Activated CD4-positive, alpha-beta memory T cell treated with anti-CD3 and anti-CD28 coated beads for 36 hours (primary cell): ENCODE results near the gene ATP5MC3. TPM values are rescaled to one million over a fixed set of nuclear protein-coding genes. Genes with fewer than 3 reads are reported as not detected.
A peak's percentile ranks its signal among the peaks of the same experiment; 100 is the strongest.

Experiments used
- CTCF ChIA-PET: fragments of 350-600 bp; sonication (Branson Sonifier 250); formaldehyde crosslinking; loops from one replicate; lab custom pipeline; 2021; ENCODE audit warnings: antibody characterized with exemption, inconsistent platforms; lab: Charles Lee
- POLR2A ChIA-PET: fragments of 350-600 bp; sonication (Branson Sonifier 250); formaldehyde crosslinking; loops from one replicate; lab custom pipeline; 2021; ENCODE audit warnings: antibody characterized with exemption; lab: Charles Lee
- DNase-seq: peaks from one replicate; pipeline ENCODE4 v3.0.0-alpha.2; 2020
- H3K27ac Mint-ChIP-seq: one replicate; pipeline ENCODE4 v1.8.0; 2021; ENCODE audit warnings: mixed read lengths
- H3K27me3 Mint-ChIP-seq: one replicate; pipeline ENCODE4 v1.8.0; 2021; ENCODE audit warnings: mixed read lengths
- H3K36me3 Mint-ChIP-seq: one replicate; pipeline ENCODE4 v1.8.0; 2021; ENCODE audit warnings: mixed read lengths
- H3K4me1 Mint-ChIP-seq: one replicate; pipeline ENCODE4 v1.8.0; 2021; ENCODE audit warnings: low read depth, mixed read lengths
- H3K4me3 Mint-ChIP-seq: one replicate; pipeline ENCODE4 v1.8.0; 2021; ENCODE audit warnings: mild to moderate bottlenecking, mixed read lengths
- H3K9me3 Mint-ChIP-seq: one replicate; pipeline ENCODE4 v1.8.0; 2021; ENCODE audit warnings: mixed read lengths
- intact Hi-C: fragments of 100-400 bp; cut with micrococcal nuclease; formaldehyde crosslinking; loops from one replicate; pipeline ENCODE4 v1.15.1; 2023
- total RNA-seq, 2 experiments: library from RNA; stranded (reverse); gene quantifications; one replicate each; pipeline ENCODE4 v1.2.3, GENCODE V29; 2021

ATP5MC3 gene
- total RNA-seq, 2 experiments from 2014 or later, result 346 to 347 TPM

DNA sequence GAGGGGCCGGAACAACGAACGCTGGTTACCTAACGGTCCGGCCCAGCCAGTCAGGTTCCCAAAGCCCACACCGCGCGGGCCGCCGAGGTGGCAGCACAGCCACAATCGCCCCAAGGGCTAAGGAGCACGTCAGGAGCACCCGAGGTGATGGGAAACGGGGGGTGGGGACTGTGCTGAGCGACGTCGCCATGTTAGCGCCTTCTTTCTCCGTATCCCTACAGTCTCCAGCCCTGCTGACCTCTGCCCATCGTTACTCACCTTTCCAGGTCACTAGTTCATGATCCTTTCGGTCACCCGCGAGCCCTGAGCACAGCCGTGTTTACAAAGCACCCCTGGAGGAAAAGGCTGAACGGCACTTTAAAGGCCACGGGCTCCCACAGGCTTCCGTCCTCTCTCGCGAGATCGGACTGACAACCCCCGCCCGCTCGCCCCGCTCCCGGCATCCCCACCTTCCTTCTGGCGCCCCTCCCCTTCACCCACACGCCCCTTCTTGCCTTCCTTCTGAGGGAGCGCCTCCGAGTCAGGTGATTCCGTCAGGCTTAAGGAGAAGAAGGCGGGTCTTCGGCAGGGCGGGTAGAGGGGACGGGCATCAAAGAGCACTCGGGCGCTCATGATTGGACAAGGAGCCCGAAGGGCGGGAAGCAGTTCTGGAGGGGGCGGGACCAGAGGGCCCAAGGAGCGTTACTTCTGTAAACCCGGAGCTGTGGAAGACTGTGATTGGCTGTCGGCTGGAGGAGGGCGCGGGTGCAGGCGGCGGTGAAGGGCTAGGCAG lies 13.5 kb downstream of the ATP5MC3 start, which contains the start of gene ATF2:
Gene ATF2 (minus strand): TSS at position 412 of the 772 bp plus-strand sequence. CDS start 31,760 bp downstream, outside the sequence.
- Mint-ChIP-seq H3K27ac (peak within 1 kb of the TSS; percentile 97), H3K9me3 (no peaks in the 10 kb centered on the region), H3K4me3 (peak within 1 kb of the TSS; percentile 100), H3K4me1 (peaks cover 41% of the 10 kb centered on the region), H3K27me3 (no peaks in the 10 kb centered on the region), H3K36me3 (peaks cover 6% of the 10 kb centered on the region)
- intact Hi-C loops, result loop anchor here (1.0 to 5.0 kb wide), 11 partner anchors 13 to 834 kb away; partner anchors contain the start of genes ATP5MC3, GPR155, LNPK and SCRN3
- ChIA-PET POLR2A (interaction anchor here (0.6 to 1.6 kb wide), 7 partner anchors 8 to 416 kb away, joined by 3 to 11 read pairs (median 5); partner anchors contain the start of gene ATP5MC3), CTCF (interaction anchor here (0.5 to 1.3 kb wide), 3 partner anchors 114 to 1386 kb away, joined by 3 to 4 read pairs (median 3); no protein-coding TSS in a partner anchor)
- peak; percentile 99 for DNase-seq

GRCh38 chr2:175167076-175167791 lies 14.3 kb downstream of the ATP5MC3 start:
- DNase-seq, result no peak
- POLR2A ChIA-PET, result interaction anchor here (0.6 to 1.4 kb wide), 4 partner anchors 11 to 47 kb away, joined by 3 to 7 read pairs (median 4); partner anchors contain the start of gene ATP5MC3
- intact Hi-C loops, result loop anchor here (5.0 kb wide), 4 partner anchors 60 to 835 kb away; partner anchors contain the start of genes LNPK and WIPF1
- Mint-ChIP-seq H3K27me3 (no peaks in the 10 kb centered on the region), H3K27ac (peak overlapping the region; percentile 97), H3K4me3 (peak overlapping the region; percentile 100), H3K4me1 (peaks cover 43% of the 10 kb centered on the region), H3K36me3 (peaks cover 3% of the 10 kb centered on the region), H3K9me3 (no peaks in the 10 kb centered on the region)
- CTCF ChIA-PET, result interaction anchor here (0.5 kb wide), 1 partner anchor 1387 kb away, joined by 3 read pairs; no protein-coding TSS in a partner anchor

DNA sequence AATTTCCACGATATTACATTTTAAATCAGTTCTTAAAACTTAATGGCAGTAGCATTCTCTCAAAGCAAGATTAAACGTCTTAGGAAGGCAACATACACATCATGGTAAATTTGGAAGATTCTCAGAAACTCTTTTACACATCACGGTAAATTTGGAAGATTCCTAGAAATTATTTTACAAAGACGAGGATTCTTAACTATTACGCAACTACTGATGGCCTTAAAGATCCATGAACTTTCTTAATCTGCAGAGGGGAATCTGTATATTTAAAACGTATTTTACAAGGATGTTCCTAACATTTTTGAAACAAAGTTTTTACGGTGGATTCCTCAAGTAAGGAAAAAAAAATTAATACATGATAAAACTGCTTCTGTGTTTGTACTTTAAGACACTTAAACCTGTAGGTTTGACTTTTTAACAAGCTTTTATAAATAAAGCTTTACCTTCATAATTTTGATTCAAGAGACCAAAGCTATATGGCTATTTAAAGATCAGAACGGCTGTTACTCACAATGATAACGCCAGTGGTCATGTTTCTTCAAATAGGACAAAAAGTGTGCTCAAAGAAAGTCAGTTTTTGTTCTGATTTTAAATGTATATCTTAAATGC lies 15.2 kb downstream of the ATP5MC3 start:
- ChIA-PET CTCF (no interaction called here), POLR2A (interaction anchor here (0.7 to 1.4 kb wide), 3 partner anchors 12 to 24 kb away, joined by 3 to 7 read pairs (median 3); partner anchors contain the start of gene ATP5MC3)
- no peaks in the 10 kb centered on the region for H3K9me3 Mint-ChIP-seq
- H3K4me3 Mint-ChIP-seq, result peak overlapping the region; percentile 100
- H3K36me3 Mint-ChIP-seq, result peaks cover 3% of the 10 kb centered on the region
- no peak for DNase-seq
- H3K4me1 Mint-ChIP-seq, result peaks cover 47% of the 10 kb centered on the region
- H3K27me3 Mint-ChIP-seq, result no peaks in the 10 kb centered on the region
- H3K27ac Mint-ChIP-seq, result peak overlapping the region; percentile 97
- intact Hi-C loops, result loop anchor here (5.0 kb wide), 4 partner anchors 61 to 836 kb away; partner anchors contain the start of genes LNPK and WIPF1

- Mint-ChIP-seq H3K27me3 (no peaks in the 10 kb centered on the region), H3K36me3 (peaks cover 5% of the 10 kb centered on the region), H3K4me3 (no peak overlapping the region), H3K9me3 (no peaks in the 10 kb centered on the region), H3K4me1 (peaks cover 37% of the 10 kb centered on the region), H3K27ac (no peak overlapping the region)
- intact Hi-C loops, result no loop called here
- DNase-seq, result no peak
- ChIA-PET POLR2A (no interaction called here), CTCF (no interaction called here)
Measured at GRCh38 chr2:175164235-175164634, 17.3 kb downstream of the ATP5MC3 start.

DNA sequence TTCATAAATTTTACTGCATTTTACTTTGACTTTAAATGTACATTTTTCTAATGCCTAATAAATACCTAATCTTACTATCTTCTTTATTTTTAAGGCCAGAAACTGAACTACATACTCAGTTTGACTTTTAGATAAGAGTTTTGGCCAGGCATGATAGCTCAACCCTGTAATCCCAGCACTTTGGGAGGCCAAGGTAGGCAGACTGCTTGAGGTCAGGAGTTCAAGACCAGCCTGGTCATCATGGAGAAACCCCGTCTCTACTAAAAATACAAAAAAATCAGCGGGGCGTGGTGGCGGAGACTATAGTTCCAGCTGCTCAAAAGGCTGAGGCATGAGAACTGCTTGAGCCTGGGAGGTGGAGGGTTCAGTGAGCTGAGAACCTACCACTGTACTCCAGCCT lies 22.6 kb downstream of the ATP5MC3 start:
- POLR2A ChIA-PET, result no interaction called here
- Mint-ChIP-seq H3K27me3 (no peaks in the 10 kb centered on the region), H3K4me1 (peaks cover 42% of the 10 kb centered on the region), H3K27ac (no peak overlapping the region), H3K9me3 (no peaks in the 10 kb centered on the region), H3K4me3 (no peak overlapping the region), H3K36me3 (peaks cover 8% of the 10 kb centered on the region)
- no peak for DNase-seq
- intact Hi-C loops, result no loop called here
- CTCF ChIA-PET, result no interaction called here

DNA sequence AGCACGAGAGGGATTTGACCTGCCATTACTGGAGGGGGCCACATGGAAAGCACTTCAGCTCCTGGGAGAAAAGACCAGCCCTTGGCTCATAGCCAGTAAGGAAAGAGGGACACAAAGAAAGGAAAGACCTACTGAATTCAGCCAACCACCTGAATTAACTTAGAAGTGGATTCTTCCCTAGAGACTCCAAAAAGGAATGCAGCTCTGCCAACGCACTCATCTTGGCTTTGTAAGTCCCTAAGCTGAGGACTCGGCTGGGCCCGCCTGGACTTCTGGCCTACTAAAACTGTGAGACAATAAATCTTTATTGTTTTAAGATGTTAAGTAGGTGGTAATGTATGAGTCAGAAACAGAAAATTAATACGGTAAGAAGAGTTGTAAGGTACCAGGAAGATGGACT lies 25.0 kb downstream of the ATP5MC3 start:
- CTCF ChIA-PET, result no interaction called here
- H3K27me3 Mint-ChIP-seq, result no peaks in the 10 kb centered on the region
- H3K36me3 Mint-ChIP-seq, result peaks cover 6% of the 10 kb centered on the region
- intact Hi-C loops, result no loop called here
- DNase-seq, result no peak
- no peak overlapping the region for H3K27ac Mint-ChIP-seq
- H3K9me3 Mint-ChIP-seq, result no peaks in the 10 kb centered on the region
- POLR2A ChIA-PET, result no interaction called here
- H3K4me3 Mint-ChIP-seq, result no peak overlapping the region
- peaks cover 49% of the 10 kb centered on the region for H3K4me1 Mint-ChIP-seq

- Mint-ChIP-seq H3K36me3 (peaks cover 8% of the 10 kb centered on the region), H3K4me3 (no peak overlapping the region), H3K9me3 (no peaks in the 10 kb centered on the region), H3K27ac (peak overlapping the region; percentile 75), H3K27me3 (no peaks in the 10 kb centered on the region), H3K4me1 (peaks cover 46% of the 10 kb centered on the region)
- ChIA-PET CTCF (no interaction called here), POLR2A (no interaction called here)
- DNase-seq, result no peak
- intact Hi-C loops, result loop anchor here (1.0 to 5.0 kb wide), 6 partner anchors 14 to 402 kb away; partner anchors contain the start of genes ATF2 and ATP5MC3
Measured at GRCh38 chr2:175154661-175155082, 26.8 kb downstream of the ATP5MC3 start.

GRCh38 chr2:175152242-175152641 lies 29.3 kb downstream of the ATP5MC3 start:
- no peak for DNase-seq
- peaks cover 54% of the 10 kb centered on the region for H3K4me1 Mint-ChIP-seq
- H3K27me3 Mint-ChIP-seq, result no peaks in the 10 kb centered on the region
- POLR2A ChIA-PET, result interaction anchor here (1.1 kb wide), 1 partner anchor 13 kb away, joined by 3 read pairs; no protein-coding TSS in a partner anchor
- peaks cover 16% of the 10 kb centered on the region for H3K36me3 Mint-ChIP-seq
- intact Hi-C loops, result loop anchor here (5.0 kb wide), 3 partner anchors 75 to 400 kb away; no protein-coding TSS in a partner anchor
- CTCF ChIA-PET, result interaction anchor here (1.1 kb wide), 1 partner anchor 464 kb away, joined by 4 read pairs; no protein-coding TSS in a partner anchor
- H3K9me3 Mint-ChIP-seq, result no peaks in the 10 kb centered on the region
- no peak overlapping the region for H3K4me3 Mint-ChIP-seq
- H3K27ac Mint-ChIP-seq, result no peak overlapping the region

DNA sequence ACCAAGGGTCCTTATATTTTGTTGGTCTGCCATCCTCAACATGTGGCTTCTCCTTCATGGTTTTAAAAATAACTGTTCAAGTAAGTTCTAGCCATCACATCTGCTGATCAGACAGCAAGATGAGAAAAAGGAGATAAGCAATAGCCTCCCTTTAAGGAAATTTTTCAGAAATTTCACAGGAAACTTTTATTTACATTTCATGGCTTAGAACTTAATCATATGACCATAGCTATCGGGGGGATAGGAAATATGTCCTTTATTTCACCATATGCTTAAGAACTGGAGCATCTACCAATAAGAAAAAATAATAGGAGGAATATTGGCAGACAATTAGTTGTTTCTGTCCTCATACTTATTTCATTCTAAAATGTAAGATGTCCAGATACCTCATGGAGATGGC lies 29.7 kb downstream of the ATP5MC3 start:
- H3K36me3 Mint-ChIP-seq, result peaks cover 13% of the 10 kb centered on the region
- POLR2A ChIA-PET, result interaction anchor here (1.1 kb wide), 1 partner anchor 13 kb away, joined by 3 read pairs; no protein-coding TSS in a partner anchor
- H3K9me3 Mint-ChIP-seq, result no peaks in the 10 kb centered on the region
- no peak for DNase-seq
- H3K27ac Mint-ChIP-seq, result no peak overlapping the region
- H3K4me3 Mint-ChIP-seq, result no peak overlapping the region
- no peaks in the 10 kb centered on the region for H3K27me3 Mint-ChIP-seq
- CTCF ChIA-PET, result interaction anchor here (0.7 to 1.1 kb wide), 2 partner anchors 399 to 464 kb away, joined by 3 to 4 read pairs; no protein-coding TSS in a partner anchor
- intact Hi-C loops, result loop anchor here (5.0 kb wide), 3 partner anchors 76 to 399 kb away; no protein-coding TSS in a partner anchor
- H3K4me1 Mint-ChIP-seq, result peaks cover 51% of the 10 kb centered on the region

DNA sequence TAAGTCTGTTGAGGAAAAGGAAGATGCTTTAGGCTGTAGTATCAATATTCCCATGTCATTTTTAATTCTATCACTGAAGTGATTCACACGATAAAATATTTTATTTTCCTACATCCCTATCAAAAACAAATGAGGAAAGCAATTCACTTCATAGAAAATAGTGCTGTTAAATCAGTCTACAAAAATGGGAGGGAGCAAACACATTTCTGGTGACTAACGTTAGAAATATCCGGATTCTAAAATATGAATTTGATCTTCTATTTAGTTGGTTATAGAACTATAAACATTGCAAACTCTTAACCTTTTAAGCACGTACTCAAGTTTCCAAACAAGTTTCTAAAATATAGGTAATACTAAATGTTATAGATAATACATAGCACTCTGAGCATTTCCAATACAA lies 34.3 kb downstream of the ATP5MC3 start:
- no peak for DNase-seq
- Mint-ChIP-seq H3K27me3 (no peaks in the 10 kb centered on the region), H3K36me3 (peaks cover 26% of the 10 kb centered on the region), H3K27ac (no peak overlapping the region), H3K9me3 (no peaks in the 10 kb centered on the region), H3K4me1 (peaks cover 25% of the 10 kb centered on the region), H3K4me3 (no peak overlapping the region)
- intact Hi-C loops, result no loop called here
- CTCF ChIA-PET, result no interaction called here
- POLR2A ChIA-PET, result no interaction called here

- Mint-ChIP-seq H3K9me3 (no peaks in the 10 kb centered on the region), H3K27me3 (no peaks in the 10 kb centered on the region), H3K36me3 (peaks cover 14% of the 10 kb centered on the region), H3K27ac (no peak overlapping the region), H3K4me1 (peaks cover 13% of the 10 kb centered on the region), H3K4me3 (no peak overlapping the region)
- POLR2A ChIA-PET, result no interaction called here
- intact Hi-C loops, result no loop called here
- CTCF ChIA-PET, result no interaction called here
- DNase-seq, result no peak
Measured at GRCh38 chr2:175143678-175144077, 37.8 kb downstream of the ATP5MC3 start.
